Measurements from ENCODE around the gene MEI1.
A peak's percentile ranks its signal among the peaks of the same experiment; 100 is the strongest.

MEI1 gene

GRCh38 chr22:41672780-41673509, 26.4 kb upstream of the MEI1 start:
- Histone ChIP-seq H3K4me1 (ENCODE audit: control insufficient read depth in 2 of 2, insufficient read depth in 1 of 2, low read depth in 1 of 2, low read length in 2 of 2) (peaks cover 0 to 1% of the 10 kb centered on the region in 2 donors), H3K4me3 (ENCODE audit: low read length in 2 of 2) (peak overlapping the region in 1 of 2 donors; percentile 51), H3K27me3 (ENCODE audit: control insufficient read depth in 3 of 3, insufficient read depth in 3 of 3, low read depth in 1 of 3, low read length in 3 of 3) (no peaks in the 10 kb centered on the region), H2BK120ac (ENCODE audit: low read depth, low read length) (no peak overlapping the region), H3K27ac (replicated peaks; ENCODE audit: low read length) (no peak overlapping the region), H4K91ac (ENCODE audit: low read depth, low read length, poor library complexity) (no peak overlapping the region), H2BK15ac (ENCODE audit: low read length) (no peak overlapping the region), H2BK5ac (ENCODE audit: low read length) (no peak overlapping the region), H3K9ac (ENCODE audit: low read depth, low read length, poor library complexity) (no peak overlapping the region), H3K4me2 (ENCODE audit: insufficient read depth, low read length, poor library complexity, severe bottlenecking) (no peak overlapping the region), H3K36me3 (replicated peaks in 1 of 2; ENCODE audit: control insufficient read depth in 2 of 2, insufficient read depth in 2 of 2, low read length in 2 of 2) (peaks cover 10 to 50% of the 10 kb centered on the region in 2 donors), H2AK5ac (ENCODE audit: low read depth, low read length) (no peak overlapping the region), H3K9me3 (replicated peaks in 1 of 2; ENCODE audit: control insufficient read depth in 2 of 2, insufficient read depth in 1 of 2, low read depth in 1 of 2, low read length in 2 of 2) (no peaks in the 10 kb centered on the region), H3K23ac (ENCODE audit: low read depth, low read length, poor library complexity) (no peak overlapping the region), H4K8ac (ENCODE audit: low read depth, low read length) (no peak overlapping the region), H3K4ac (ENCODE audit: low read length) (no peak overlapping the region), H2AFZ (ENCODE audit: low read length) (no peak overlapping the region), H3K14ac (ENCODE audit: low read length) (no peak overlapping the region), H3K18ac (ENCODE audit: low read length) (no peak overlapping the region), H2BK12ac (ENCODE audit: low read length) (no peak overlapping the region), H3K79me1 (ENCODE audit: low read depth, low read length) (no peaks in the 10 kb centered on the region)
- no peak for DNase-seq (ENCODE audit: low spot score)
- no CpG with 5 or more reads among the region's 6 CpGs for WGBS, 2 donors (ENCODE audit: extremely low coverage in 2 of 2, insufficient read length in 2 of 2, insufficient replicate concordance in 1 of 2)

DNA sequence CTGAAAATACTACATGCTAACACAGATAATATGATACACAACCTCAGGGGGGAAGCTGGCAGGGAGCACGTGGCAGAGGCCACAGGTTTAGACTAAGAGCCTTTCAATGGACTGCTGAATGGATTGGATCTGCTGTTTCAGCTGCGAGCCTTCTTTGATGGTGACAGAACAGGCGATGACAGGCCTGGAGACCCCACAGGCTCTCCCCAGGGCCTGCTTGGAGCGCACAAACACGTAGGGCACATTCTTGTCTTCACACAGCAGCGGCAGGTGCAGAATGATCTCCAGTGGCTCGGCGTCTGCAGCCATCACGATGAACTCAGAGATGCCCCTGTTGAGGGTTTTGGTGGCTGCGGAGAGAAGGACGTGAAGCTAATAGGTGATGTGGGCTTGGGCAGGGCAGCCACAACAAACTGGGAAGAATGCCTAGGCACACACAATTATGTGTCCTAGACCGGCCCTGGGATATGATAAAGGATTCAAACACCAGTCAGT, 24.4 kb upstream of the MEI1 start:
- Histone ChIP-seq H3K4me2 (ENCODE audit: insufficient read depth, low read length, poor library complexity, severe bottlenecking) (no peak overlapping the region), H2AK5ac (ENCODE audit: low read depth, low read length) (no peak overlapping the region), H4K91ac (ENCODE audit: low read depth, low read length, poor library complexity) (no peak overlapping the region), H3K4me1 (ENCODE audit: control insufficient read depth in 2 of 2, insufficient read depth in 1 of 2, low read depth in 1 of 2, low read length in 2 of 2) (no peaks in the 10 kb centered on the region), H3K4ac (ENCODE audit: low read length) (no peak overlapping the region), H3K79me1 (ENCODE audit: low read depth, low read length) (peaks cover 1% of the 10 kb centered on the region), H3K27me3 (ENCODE audit: control insufficient read depth in 3 of 3, insufficient read depth in 3 of 3, low read depth in 1 of 3, low read length in 3 of 3) (no peaks in the 10 kb centered on the region), H3K36me3 (replicated peaks in 1 of 2; ENCODE audit: control insufficient read depth in 2 of 2, insufficient read depth in 2 of 2, low read length in 2 of 2) (peaks cover 16 to 69% of the 10 kb centered on the region in 2 donors), H2BK12ac (ENCODE audit: low read length) (no peak overlapping the region), H2BK5ac (ENCODE audit: low read length) (no peak overlapping the region), H3K14ac (ENCODE audit: low read length) (no peak overlapping the region), H2AFZ (ENCODE audit: low read length) (no peak overlapping the region), H3K27ac (replicated peaks; ENCODE audit: low read length) (no peak overlapping the region), H2BK120ac (ENCODE audit: low read depth, low read length) (no peak overlapping the region), H3K23ac (ENCODE audit: low read depth, low read length, poor library complexity) (no peak overlapping the region), H3K9ac (ENCODE audit: low read depth, low read length, poor library complexity) (no peak overlapping the region), H3K9me3 (replicated peaks in 1 of 2; ENCODE audit: control insufficient read depth in 2 of 2, insufficient read depth in 1 of 2, low read depth in 1 of 2, low read length in 2 of 2) (no peaks in the 10 kb centered on the region), H3K4me3 (ENCODE audit: low read length in 2 of 2) (no peak overlapping the region), H4K8ac (ENCODE audit: low read depth, low read length) (no peak overlapping the region), H2BK15ac (ENCODE audit: low read length) (no peak overlapping the region), H3K18ac (ENCODE audit: low read length) (no peak overlapping the region)
- no CpG with 5 or more reads among the region's 12 CpGs for WGBS, 2 donors (ENCODE audit: extremely low coverage in 2 of 2, insufficient read length in 2 of 2, insufficient replicate concordance in 1 of 2)
- no peak for DNase-seq (ENCODE audit: low spot score)

DNA sequence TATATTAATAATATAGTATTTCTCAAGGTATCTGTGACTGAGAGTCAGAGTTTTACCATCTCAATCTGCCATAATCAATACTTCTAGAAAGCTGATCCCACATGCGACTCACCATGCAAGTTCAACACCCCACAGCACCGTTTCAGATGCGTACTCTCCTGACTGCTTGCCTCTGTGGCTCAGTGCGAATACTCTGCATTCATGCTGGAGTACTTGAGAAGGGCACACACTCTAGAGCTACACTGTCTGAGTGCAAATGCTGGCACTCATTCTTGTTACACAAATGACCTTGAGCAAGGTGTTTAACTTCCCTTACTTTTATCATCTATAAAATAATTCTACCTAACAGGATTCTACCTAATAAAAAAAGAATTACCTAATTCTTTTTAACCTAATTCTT, 23.2 kb upstream of the MEI1 start:
- no peaks in the 10 kb centered on the region for H3K4me1 ChIP-seq (ENCODE audit: control insufficient read depth in 2 of 2, insufficient read depth in 1 of 2, low read depth in 1 of 2, low read length in 2 of 2)
- no peak overlapping the region for H3K4ac ChIP-seq (ENCODE audit: low read length)
- peaks cover 3% of the 10 kb centered on the region for H3K79me1 ChIP-seq (ENCODE audit: low read depth, low read length)
- H3K9ac ChIP-seq (ENCODE audit: low read depth, low read length, poor library complexity): no peak overlapping the region
- no peak overlapping the region for H3K4me2 ChIP-seq (ENCODE audit: insufficient read depth, low read length, poor library complexity, severe bottlenecking)
- H3K18ac ChIP-seq (ENCODE audit: low read length): no peak overlapping the region
- H2BK12ac ChIP-seq (ENCODE audit: low read length): no peak overlapping the region
- H3K27ac ChIP-seq (replicated peaks; ENCODE audit: low read length): no peak overlapping the region
- H2AK5ac ChIP-seq (ENCODE audit: low read depth, low read length): no peak overlapping the region
- no peak for DNase-seq (ENCODE audit: low spot score)
- H2BK15ac ChIP-seq (ENCODE audit: low read length): no peak overlapping the region
- no peak overlapping the region for H2BK5ac ChIP-seq (ENCODE audit: low read length)
- no peaks in the 10 kb centered on the region for H3K9me3 ChIP-seq (replicated peaks in 1 of 2; ENCODE audit: control insufficient read depth in 2 of 2, insufficient read depth in 1 of 2, low read depth in 1 of 2, low read length in 2 of 2)
- H3K27me3 ChIP-seq (ENCODE audit: control insufficient read depth in 3 of 3, insufficient read depth in 3 of 3, low read depth in 1 of 3, low read length in 3 of 3): no peaks in the 10 kb centered on the region
- no peak overlapping the region for H2AFZ ChIP-seq (ENCODE audit: low read length)
- peaks cover 20 to 77% of the 10 kb centered on the region in 2 donors for H3K36me3 ChIP-seq (replicated peaks in 1 of 2; ENCODE audit: control insufficient read depth in 2 of 2, insufficient read depth in 2 of 2, low read length in 2 of 2)
- no CpG with 5 or more reads among the region's 4 CpGs for WGBS, 2 donors (ENCODE audit: extremely low coverage in 2 of 2, insufficient read length in 2 of 2, insufficient replicate concordance in 1 of 2)
- H2BK120ac ChIP-seq (ENCODE audit: low read depth, low read length): no peak overlapping the region
- no peak overlapping the region for H3K14ac ChIP-seq (ENCODE audit: low read length)
- no peak overlapping the region for H4K91ac ChIP-seq (ENCODE audit: low read depth, low read length, poor library complexity)
- H4K8ac ChIP-seq (ENCODE audit: low read depth, low read length): no peak overlapping the region
- no peak overlapping the region for H3K23ac ChIP-seq (ENCODE audit: low read depth, low read length, poor library complexity)
- H3K4me3 ChIP-seq (ENCODE audit: low read length in 2 of 2): no peak overlapping the region

GRCh38 chr22:41681616-41682015, 17.7 kb upstream of the MEI1 start:
- WGBS, 2 donors (ENCODE audit: extremely low coverage in 2 of 2, insufficient read length in 2 of 2, insufficient replicate concordance in 1 of 2): no CpG with 5 or more reads among the region's 14 CpGs
- peaks cover 10% of the 10 kb centered on the region for H3K79me1 ChIP-seq (ENCODE audit: low read depth, low read length)
- no peak overlapping the region for H2BK120ac ChIP-seq (ENCODE audit: low read depth, low read length)
- H3K4me2 ChIP-seq (ENCODE audit: insufficient read depth, low read length, poor library complexity, severe bottlenecking): peak overlapping the region; percentile 28
- no peak overlapping the region for H3K4ac ChIP-seq (ENCODE audit: low read length)
- H4K91ac ChIP-seq (ENCODE audit: low read depth, low read length, poor library complexity): no peak overlapping the region
- no peak overlapping the region for H3K27ac ChIP-seq (replicated peaks; ENCODE audit: low read length)
- no peak overlapping the region for H3K18ac ChIP-seq (ENCODE audit: low read length)
- no peaks in the 10 kb centered on the region for H3K4me1 ChIP-seq (ENCODE audit: control insufficient read depth in 2 of 2, insufficient read depth in 1 of 2, low read depth in 1 of 2, low read length in 2 of 2)
- no peak overlapping the region for H2BK12ac ChIP-seq (ENCODE audit: low read length)
- no peak overlapping the region for H2AFZ ChIP-seq (ENCODE audit: low read length)
- H3K27me3 ChIP-seq (ENCODE audit: control insufficient read depth in 3 of 3, insufficient read depth in 3 of 3, low read depth in 1 of 3, low read length in 3 of 3): no peaks in the 10 kb centered on the region
- H3K36me3 ChIP-seq (replicated peaks in 1 of 2; ENCODE audit: control insufficient read depth in 2 of 2, insufficient read depth in 2 of 2, low read length in 2 of 2): peaks cover 12 to 54% of the 10 kb centered on the region in 2 donors
- H3K14ac ChIP-seq (ENCODE audit: low read length): no peak overlapping the region
- no peak overlapping the region for H2AK5ac ChIP-seq (ENCODE audit: low read depth, low read length)
- H2BK15ac ChIP-seq (ENCODE audit: low read length): no peak overlapping the region
- no peak overlapping the region for H2BK5ac ChIP-seq (ENCODE audit: low read length)
- peak overlapping the region in 1 of 2 donors; percentile 89 for H3K4me3 ChIP-seq (ENCODE audit: low read length in 2 of 2)
- no peak overlapping the region for H3K9ac ChIP-seq (ENCODE audit: low read depth, low read length, poor library complexity)
- no peak overlapping the region for H3K23ac ChIP-seq (ENCODE audit: low read depth, low read length, poor library complexity)
- H3K9me3 ChIP-seq (replicated peaks in 1 of 2; ENCODE audit: control insufficient read depth in 2 of 2, insufficient read depth in 1 of 2, low read depth in 1 of 2, low read length in 2 of 2): no peaks in the 10 kb centered on the region
- DNase-seq (ENCODE audit: low spot score): no peak
- no peak overlapping the region for H4K8ac ChIP-seq (ENCODE audit: low read depth, low read length)

Measured in neuronal stem cell (in vitro differentiated cells).